NCI-H460 (cell line): ENCODE results near the gene C2orf92. TPM values are rescaled to one million over a fixed set of nuclear protein-coding genes. Genes with fewer than 3 reads are reported as not detected.
"Not testable (repeated sequence)": the region's sequence is repeated elsewhere in the genome, so short reads cannot be mapped to it uniquely, and the experiment has no call there.

Source experiments
- DNase-seq: peaks from one replicate; pipeline ENCODE4 v3.0.0-alpha.2; 2016; ENCODE audit warnings: low read depth; ENCODE audit errors: extremely low read depth
- total RNA-seq: library from RNA; depleted of rRNA; stranded (reverse); fragments of >200 nt; shearing (Covaris generic); gene quantifications from 2 replicates; pipeline ENCODE4 v1.2.3, GENCODE V29; 2014

The C2orf92 gene
- total RNA-seq, 1 experiment from 2014 or later, result 2.1 TPM

DNA sequence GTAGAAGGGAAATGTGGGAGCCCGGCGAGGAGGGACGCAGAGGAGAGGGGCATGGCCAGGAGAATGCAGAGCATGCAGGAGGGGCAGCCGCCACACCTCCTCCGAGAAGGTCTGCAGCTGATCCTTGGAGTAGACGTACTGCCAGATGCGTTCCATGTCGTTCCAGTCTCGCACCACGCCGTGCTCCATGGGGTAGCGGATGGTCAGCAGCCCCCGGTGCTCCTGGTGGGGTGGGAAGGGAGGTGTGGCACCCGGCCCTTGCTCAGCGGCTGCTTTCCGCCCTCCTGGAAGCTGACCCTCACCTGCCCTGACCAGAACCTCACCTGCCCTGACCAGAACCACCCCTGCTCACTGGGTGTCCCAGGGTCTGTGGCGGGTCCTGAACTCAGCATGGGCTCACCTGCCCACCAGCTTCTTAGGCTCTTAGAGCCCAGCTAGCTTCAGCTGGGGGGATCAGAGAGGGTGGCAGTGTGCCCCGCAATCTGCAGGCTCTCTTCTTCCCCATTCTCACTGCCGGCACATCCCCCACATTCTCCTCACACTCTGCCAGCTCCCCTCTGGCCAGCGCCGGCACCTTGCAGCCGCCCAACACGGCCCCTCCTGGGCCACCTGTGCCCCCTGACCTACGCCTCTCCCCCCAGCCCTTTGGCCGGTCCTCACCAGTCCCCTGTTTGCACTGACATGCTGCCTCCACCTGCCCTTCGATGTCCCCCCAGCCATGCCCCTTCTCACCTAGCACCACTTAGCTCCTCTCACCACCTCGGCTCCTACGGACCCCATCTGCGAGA lies 10.1 kb upstream of the C2orf92 start:
- DNase-seq, result no peak

DNA sequence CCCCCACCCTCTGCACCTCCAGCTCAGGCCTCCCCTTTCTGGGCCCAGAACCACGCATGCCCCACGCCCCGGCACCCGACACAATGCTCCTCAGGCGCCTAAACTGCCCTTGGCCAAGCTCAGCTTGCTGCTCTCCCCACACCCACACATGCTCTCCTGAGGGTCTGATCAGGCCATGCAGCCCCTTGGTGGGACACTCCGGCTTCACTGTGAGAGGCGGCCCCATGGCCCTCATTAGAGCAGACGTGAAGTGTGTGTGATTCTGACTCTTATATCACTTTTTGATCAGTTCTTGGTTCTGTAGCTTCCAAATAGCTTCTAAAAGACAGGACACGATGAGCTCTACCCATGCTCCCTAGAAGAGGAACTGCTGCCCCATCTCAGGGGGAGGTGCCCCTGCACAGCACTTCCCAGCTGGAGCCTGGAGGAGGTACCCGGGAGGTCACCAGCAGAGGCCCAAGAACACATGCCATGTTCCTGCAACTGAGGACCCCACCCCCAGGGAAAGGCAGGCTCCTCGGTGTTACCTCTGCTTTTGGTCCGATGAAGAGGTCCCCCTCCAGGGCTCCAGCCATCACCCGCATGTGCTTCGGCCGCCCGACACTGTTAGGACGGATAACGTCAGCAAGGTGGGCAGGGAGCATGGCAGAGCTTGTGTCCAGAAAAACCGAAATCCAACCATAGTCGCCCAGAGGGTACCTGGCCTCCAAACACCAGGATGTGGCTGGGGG lies 9.3 kb upstream of the C2orf92 start:
- DNase-seq, result no peak

DNA sequence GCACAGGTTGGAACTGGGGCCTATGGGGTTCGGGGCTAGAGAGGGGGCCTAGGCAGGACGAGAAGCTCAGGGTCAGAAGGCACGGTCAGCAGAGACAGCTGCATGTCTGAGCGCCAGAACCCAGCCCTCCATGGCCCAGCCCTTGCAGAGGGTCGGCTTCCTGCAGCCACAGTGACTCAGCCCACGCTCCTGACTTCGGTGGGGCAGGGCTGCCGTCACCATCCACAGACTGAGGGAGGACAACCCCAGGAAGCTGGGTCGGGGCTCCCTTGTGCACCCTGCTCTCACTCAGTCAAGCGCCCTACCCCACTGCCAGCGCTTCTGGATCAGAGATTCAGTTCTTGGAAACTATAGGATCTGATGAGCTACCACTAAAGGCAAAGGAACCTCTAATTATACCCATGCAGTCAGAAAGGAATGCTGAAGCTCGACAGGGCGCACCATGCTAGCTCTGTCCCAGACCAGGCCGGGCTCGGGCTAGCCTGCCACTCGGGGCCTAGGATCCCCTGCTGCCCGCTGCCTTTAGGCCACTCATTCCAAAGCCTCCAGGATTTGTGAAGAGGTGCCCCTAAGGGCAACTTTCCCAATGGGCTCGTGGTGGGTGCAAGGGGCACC lies 8.6 kb upstream of the C2orf92 start:
- DNase-seq, result no peak

DNA sequence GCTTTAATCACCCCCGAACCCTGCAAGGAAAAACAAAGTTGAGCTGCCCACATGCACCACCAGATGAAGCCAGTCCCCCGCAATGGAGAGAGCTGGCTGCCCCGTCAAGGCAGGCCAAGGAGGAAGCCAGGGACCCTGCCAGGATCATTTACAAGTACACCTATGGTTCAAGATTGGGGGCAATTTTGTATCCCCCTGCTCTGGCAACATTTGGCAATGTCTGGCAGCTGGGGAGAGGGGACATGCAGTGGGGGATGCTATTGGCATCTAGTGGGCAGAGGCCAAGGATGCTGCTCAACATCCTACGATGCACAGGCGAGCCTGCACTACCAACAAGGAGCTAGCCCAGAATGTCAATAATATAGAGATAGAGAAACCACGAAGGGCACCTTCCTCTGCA lies 7.6 kb upstream of the C2orf92 start:
- DNase-seq, result no peak

DNA sequence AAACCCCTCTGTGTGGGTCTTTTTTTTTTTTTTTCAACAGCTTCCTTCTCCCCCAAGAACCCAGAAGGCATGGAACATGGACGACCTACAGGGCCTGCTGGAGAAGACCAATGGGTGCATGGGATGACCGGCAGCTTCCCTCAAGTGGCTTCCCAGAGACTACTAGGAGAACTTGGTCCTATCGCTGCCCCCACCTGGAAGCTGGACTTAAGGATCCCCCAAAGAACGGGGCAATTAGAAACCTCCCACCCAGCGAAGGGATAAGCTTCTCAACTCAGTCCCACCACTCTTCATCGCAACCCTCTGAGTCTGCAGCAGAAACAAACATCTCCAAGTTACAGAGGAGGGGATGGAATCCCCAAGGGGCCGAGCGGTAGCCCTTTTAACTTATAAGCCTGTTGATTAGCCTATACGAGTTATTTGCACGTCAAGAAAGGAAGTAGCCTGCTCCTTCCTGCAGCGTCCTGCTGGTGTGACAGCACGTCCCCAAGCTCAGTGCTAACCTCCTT lies 7.1 kb upstream of the C2orf92 start:
- DNase-seq, result no peak

DNA sequence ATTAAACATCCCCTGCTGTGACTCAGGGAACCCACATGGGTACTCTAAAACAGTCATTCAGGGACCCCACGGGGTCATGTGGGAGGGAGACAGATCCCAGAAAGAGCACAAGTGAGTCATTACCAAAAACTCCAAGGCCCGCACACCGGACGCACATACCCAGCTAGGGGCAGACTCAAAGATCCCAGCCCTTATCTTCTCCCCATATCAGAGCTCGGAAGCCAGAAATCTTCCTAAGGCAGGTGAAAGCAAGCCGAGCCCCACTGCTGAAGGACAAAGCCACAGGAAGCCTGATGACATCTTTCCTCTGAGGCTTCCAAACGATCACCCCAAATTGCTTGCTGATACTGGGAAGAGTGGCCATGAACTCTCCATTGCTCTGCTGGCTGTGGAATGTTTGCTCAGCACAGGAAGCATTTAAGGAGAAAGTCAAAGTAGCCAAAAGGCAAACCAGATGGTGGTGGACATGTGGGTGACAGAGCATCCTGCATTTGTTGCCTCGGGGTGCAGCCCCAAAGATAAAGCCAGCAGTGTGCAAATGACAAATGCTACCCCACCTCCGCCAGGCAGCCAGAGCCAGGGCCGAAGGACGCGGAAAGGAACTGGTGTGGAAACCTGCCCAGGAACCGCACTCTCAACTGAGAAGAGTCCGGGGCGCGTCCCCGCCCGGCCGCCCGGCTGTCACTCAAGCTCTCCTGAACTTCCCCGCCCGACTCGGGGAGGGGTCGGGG lies 6.5 kb upstream of the C2orf92 start:
- peak; percentile 33 for DNase-seq

DNA sequence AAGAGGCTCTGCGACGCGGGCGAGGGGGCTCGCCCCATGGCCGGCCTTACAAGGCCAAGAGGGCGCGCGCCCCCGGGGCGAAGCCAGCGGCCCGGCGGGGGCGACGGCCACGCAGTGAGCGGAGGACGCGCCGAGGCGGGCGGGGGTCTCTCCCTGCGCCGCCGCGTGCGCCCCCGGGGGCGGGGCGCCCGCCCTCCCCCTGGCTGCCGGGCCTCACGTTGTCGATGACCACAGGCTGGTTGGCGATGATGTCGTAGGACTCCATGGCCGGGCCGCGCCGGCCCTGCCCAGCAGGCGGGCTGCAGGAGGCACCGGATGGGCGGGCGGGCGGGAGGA lies 5.9 kb upstream of the C2orf92 start:
- DNase-seq, result no peak

DNA sequence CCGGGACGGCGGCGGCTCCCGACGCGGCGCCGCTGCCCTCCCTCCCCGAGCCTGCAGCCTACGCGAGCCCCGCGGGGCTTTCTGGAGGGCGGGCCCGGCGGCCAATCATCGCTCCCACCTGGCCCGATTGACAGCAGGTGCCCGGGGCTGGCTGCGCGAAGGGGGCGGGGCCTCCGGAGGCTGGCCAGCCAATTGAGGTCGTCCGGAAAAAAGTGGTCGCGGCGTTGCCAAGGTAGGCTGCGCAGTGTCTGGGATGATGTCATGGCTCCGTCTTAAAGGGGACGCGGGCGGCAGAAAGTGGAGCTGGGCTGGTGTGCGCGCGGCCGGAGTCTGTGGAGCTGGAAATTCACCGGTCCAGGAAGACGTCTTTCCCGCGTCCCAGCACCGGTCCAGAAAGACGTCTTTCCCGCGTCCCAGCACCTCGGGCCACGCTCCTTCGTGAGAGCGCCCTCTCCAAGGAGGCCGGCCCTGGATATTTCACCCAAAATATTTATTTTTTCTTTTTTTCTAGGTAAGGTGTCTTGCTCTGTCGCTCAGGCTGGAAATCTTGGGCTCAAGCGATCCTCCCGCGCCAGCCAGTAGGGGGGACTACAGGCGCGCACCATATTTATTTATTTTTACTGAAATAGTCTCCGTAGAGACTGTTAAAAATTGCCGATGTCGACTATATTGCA lies 5.4 kb upstream of the C2orf92 start, which contains the start of gene ACTR1B:
TSS of gene ACTR1B (minus strand) at position 83 of the 674 bp plus-strand sequence. CDS start 154 bp downstream, outside the sequence.
- peak; percentile 97 for DNase-seq

DNA sequence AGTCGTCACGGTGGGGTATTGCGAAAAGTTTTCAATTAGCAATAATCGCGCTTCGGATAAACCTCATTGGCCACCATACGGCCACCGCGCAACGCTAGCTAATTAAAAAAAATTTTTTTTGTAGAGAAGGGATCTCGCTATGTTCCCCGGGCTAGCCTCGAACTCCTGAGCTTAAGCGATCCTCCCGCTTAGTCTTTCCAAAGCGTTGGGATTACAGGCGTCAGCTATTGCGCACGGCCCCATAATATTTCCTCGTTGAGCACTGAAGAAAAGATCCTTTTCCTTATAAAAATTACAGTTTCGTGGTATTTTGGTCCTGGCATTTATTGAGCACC lies 4.9 kb upstream of the C2orf92 start:
- DNase-seq, result no peak

DNA sequence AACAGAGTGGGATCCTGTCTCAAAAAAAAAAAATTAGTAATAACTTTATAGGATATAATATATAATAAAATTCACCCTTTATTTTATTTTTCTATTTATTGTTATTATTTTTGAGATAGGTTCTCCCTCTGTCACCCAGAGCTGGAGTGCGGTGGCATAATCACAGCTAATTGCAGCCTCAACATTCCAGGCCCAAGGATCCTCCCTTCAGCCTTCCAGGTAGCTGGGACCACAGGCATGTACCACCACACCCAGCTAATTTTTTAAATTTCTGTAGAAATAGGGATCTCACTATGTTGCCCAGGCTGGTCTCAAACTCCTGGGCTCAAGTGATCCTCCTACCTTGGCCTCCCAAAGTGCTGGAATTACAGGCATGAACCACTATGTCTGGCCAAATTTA lies 958 bp downstream of the C2orf92 start:
- DNase-seq, result no peak

DNA sequence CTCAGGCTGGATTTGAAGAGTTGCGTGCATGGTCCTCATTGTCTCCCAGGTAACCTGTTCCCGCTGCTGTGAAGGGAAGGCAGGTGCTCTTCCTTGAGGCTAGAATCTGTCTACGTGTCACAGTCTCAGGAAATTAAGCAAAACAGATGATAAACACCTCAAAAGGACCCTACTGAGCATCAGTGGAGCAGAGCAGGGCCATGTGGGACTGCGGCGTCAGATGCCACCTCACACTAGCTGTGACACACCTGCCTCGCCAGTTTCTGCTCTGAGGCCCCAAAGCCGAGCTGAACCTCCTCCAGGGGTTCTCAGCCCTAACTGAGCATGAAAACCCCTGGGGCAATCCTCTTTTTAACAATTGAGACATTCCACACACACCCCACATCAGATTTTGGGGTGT lies 2.0 kb downstream of the C2orf92 start:
- no peak for DNase-seq

DNA sequence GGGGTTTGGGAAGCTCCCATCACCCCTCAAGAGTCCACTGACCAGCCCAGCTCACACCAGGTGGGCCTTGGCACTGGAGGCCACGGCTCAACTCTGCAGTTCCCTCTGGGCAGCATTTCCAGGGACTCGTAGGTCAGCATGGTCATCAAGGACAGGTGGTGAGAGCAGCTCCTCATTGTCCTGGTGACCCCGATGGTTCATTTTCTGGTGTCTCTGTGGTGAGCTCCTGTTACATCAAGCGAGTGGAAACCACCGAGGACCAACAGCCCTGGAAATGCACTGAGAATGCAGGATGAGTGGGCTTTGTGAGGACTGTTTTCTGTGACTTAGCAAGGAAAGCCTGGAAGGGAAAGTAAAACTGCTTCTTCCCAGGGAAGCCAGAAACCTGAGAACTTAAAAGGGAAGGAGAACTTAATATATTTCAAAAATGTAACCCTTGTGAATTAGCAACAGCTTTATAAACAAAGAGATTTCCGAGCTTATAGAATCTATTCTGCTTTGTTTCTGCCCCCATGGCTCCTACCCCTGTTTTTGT lies 3.2 kb downstream of the C2orf92 start:
- DNase-seq, result not testable (repeated sequence)

DNA sequence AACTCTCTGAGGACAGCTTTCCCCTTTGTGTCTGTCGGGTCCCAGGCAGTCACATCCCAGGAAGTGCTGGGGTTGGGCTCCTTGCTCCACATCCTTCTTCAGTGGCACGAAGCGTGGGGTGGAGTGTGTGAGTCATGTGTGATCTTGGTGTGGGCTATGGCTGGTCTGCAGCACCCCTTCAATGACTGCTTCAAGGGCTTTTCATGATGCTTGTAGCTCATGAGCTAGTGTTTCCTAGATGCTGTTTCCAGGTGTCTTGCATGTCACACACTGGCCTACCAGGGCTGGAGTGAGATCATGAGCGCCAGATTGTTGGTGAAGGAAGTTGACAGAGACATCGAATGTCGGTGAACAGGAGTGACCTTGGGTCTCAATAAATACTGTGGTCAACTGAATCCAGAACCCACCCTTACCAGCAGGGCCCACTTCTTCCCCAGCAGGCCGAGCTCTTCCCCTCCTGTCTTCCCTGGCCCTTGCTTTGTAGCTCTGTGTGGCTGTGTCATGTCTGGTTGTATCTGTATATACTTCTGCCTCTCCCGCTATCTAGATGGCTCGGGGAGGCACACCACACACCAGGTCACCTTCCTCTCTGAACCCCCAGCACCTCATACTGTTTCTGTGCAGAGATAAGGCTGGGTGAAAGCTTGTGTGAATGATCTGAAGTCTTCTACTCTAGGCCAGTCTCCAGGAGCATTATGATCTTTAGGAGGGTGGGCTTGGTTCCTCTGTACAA lies 3.8 kb downstream of the C2orf92 start:
- DNase-seq, result no peak

DNA sequence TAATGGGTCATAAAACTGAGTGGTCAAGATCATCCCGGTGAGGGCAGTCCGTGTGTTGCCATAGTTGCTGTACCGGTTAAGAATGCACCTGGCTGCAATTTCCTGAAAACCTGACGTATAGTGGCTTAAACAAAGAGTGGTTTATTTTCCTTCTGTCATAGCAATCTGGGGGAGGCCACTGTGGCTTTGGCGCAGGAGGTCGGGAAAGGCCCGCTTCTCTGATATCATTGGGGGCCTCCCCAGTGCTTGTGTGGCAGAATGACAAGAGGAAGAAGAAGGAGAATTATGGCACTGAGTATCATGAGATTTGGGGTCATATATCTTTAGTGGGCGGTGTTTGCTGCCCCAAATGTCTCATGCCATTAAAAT lies 4.4 kb downstream of the C2orf92 start:
- DNase-seq, result no peak

DNA sequence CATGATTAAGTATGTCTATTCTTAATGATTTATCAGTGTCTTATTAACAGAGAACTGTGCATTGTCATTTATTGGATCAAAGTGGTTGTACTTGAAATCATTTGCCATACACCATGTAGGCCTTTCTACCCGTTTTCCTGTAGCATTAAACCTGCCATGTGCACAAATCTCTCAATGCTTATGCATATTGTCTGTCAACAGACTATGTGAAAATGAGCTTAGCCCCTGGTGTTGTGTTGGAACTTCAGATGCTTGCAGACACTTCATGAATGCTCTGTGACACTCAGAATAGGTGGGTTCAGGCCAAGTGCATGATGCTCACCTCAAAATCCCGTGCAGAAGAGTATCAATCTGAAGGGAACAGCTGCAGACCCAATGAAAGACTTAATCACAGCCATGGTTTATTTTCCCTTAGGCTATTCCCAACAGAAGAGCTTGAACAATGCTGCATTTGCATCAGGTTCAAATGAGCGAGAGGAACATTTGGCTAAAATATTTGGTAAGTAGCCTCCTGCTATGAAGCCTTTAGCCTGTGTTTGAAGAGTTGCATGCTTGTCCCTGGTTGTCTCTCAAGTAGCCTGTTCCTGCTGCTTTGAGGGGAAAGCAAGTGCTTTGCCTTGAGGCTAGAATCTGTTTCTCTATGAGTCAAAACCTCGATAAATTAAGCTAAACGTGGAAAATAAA lies 6.1 kb downstream of the C2orf92 start:
- no peak for DNase-seq

DNA sequence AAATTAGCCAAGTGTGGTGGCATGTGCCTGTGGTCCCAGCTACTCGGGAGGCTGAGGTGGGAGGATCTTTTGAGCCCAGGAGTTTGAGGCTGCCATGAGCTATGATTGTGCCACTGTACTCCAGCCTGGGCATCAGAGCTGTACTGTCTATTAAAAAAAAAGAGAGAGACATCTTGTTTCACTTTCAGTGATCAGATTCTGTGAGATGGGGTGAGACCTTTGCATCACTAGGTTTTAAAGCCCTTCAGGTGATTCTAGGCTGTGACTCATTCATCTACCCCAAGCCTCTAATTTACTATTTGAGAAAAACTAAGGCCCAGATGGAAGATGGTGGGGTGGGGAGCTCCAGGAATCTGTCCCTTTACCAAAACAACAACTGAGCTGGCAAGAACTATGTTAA lies 7.1 kb downstream of the C2orf92 start:
- DNase-seq, result no peak

DNA sequence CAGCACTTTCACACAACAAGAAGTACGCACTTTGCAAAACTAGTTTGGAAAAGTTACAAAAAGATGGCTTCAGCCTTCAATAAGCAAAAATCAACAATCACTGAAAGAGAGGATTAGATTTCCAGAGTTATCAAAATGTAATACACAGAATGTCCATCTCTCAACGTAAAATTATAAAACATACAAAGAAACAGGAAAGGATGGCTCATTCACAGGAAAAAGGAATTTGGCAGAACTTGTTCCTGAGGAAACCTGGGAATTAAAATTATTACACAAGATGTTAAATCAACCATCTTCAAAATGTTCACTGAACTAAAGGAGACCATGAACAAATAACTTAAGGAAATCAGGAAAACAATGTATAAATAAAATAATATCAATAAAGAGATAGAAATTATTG lies 8.0 kb downstream of the C2orf92 start:
- no peak for DNase-seq

DNA sequence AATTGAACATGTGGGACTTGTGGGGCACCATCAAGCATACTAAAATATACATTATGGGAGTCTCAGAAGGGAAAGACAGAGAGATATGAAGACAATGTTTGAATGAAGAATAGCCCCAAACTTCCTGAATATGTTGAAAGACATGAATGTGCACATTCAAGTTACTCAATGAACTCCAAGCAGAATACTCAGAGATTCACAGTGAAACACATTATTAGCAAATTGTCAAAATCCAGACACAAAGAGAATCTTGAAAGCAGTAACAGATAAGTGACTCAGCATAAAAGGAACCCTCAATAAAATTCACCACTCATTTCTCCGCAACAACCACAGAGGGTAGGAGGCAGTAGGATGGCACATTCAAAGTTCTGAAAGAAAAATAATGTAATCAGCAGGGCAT lies 8.8 kb downstream of the C2orf92 start:
- no peak for DNase-seq

DNA sequence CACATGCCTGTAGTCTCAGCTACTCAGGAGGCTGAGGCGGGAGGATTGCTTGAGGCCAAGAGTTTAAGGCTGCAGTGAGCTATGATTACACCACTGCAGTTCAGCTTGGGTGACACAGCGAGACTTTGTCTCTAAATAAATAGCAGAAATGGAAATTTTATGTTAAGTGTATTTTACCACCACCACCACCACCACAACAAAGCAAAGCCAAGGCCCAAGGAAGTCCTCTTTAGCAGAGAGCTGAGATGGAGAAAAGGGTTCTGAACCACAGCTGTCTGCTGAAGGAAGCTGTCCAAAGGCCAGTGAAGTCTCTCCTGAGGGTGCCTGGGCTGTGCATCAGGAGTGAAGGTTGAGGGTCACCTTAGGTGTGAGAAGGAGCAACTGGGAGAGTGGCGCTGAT lies 17.7 kb downstream of the C2orf92 start:
- not testable (repeated sequence) for DNase-seq
